Activated CD4-positive, alpha-beta T cell treated with anti-CD3 and anti-CD28 coated beads, Interleukin-2, amount 10 ng/mL, durations not matched to agents 24 days and 14 days (primary cell): ENCODE data around the gene PSMF1. TPM values are rescaled to one million over a fixed set of nuclear protein-coding genes. Genes with fewer than 3 reads are reported as not detected.

Experiments used
- DNase-seq: peaks from one replicate; pipeline ENCODE4 v3.0.0; 2022
- H3K27ac Mint-ChIP-seq: one replicate; pipeline ENCODE4 v1.8.0; 2022; ENCODE audit warnings: mild to moderate bottlenecking, mixed read lengths
- H3K27me3 Mint-ChIP-seq: one replicate; pipeline ENCODE4 v1.8.0; 2022; ENCODE audit warnings: mixed read lengths
- H3K36me3 Mint-ChIP-seq: one replicate; pipeline ENCODE4 v1.8.0; 2022; ENCODE audit warnings: low read depth, mild to moderate bottlenecking, mixed read lengths
- H3K4me1 Mint-ChIP-seq: one replicate; pipeline ENCODE4 v1.8.0; 2021; ENCODE audit warnings: mixed read lengths
- H3K4me3 Mint-ChIP-seq: one replicate; pipeline ENCODE4 v1.8.0; 2022; ENCODE audit warnings: mild to moderate bottlenecking, moderate library complexity, mixed read lengths
- H3K9me3 Mint-ChIP-seq: one replicate; pipeline ENCODE4 v1.8.0; 2021; ENCODE audit warnings: mixed read lengths
- intact Hi-C: fragments of 100-400 bp; cut with micrococcal nuclease; formaldehyde crosslinking; loops from one replicate; pipeline ENCODE4 v1.15.1; 2023
- total RNA-seq: library from RNA; stranded (reverse); gene quantifications from 2 replicates; pipeline ENCODE4 v1.2.3, GENCODE V29; 2022

The PSMF1 gene
- total RNA-seq, 1 donor from 2014 or later, result 168 TPM

DNA sequence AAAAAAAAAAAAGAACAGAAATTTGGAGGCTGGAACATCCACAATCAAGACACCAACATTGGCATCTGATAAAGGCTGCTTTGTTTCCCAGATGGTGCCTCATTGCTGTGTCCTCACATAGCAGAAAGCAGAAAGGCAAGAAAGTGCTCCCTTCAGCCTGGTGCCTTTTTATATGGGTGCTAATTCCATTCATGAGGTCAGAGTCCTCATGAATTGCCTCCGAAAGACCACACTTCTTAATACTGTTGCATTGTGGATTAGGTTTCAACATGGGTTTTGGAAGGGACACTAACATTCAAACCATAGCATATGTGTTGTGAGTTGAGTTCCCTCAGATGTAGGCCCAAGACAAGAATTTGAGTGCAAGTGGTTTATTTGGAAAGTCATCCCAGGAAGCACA, 76.8 kb downstream of the PSMF1 start:
- DNase-seq, result no peak
- intact Hi-C loops, result no loop called here
- Mint-ChIP-seq H3K4me1 (peaks cover 6% of the 10 kb centered on the region), H3K4me3 (no peak overlapping the region), H3K27ac (no peak overlapping the region), H3K9me3 (no peaks in the 10 kb centered on the region), H3K36me3 (no peaks in the 10 kb centered on the region), H3K27me3 (peaks cover 9% of the 10 kb centered on the region)

DNA sequence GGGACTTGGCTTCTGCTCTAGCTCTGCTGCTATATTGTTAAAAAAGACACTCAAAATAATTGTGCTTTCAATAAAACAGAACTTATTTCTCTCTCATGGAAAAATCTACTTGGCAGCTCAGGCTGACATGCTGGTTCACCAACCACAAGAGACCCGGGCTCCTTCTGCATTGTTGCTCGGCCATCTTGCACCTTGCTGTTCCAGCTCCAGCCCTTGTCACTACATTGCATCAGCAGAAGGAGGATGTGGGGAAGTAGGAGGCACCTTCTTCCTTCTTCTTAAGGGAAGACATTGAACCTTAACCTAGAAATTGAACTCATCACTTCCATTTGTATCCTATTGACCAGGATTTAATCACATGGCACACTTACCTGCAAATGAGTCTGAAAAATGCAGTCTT, 78.2 kb downstream of the PSMF1 start:
- Mint-ChIP-seq H3K36me3 (no peaks in the 10 kb centered on the region), H3K4me3 (no peak overlapping the region), H3K4me1 (peaks cover 6% of the 10 kb centered on the region), H3K27me3 (peaks cover 1% of the 10 kb centered on the region), H3K9me3 (no peaks in the 10 kb centered on the region), H3K27ac (no peak overlapping the region)
- intact Hi-C loops, result no loop called here
- no peak for DNase-seq

DNA sequence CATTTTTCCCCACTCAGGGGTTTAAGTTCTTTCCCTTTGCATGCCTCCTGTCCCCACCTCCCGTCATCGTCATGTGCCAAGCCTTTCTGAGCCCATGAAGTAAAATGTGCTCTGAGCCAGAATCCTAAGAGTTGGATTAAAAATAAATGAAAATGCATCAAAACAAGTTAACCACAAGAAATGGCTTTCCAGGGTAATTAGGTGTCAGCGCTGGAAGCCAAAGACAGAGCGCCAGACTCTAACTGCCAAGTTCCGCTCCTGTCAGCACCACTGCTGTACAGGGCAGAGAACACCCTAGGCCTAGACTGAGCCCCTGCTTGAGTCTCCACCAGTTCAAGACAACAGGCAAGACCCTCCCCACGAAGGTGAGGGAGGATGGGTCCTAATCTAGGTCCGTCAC, 79.4 kb downstream of the PSMF1 start:
- Mint-ChIP-seq H3K27ac (no peak overlapping the region), H3K4me3 (no peak overlapping the region), H3K27me3 (peaks cover 4% of the 10 kb centered on the region), H3K9me3 (no peaks in the 10 kb centered on the region), H3K4me1 (peaks cover 6% of the 10 kb centered on the region), H3K36me3 (no peaks in the 10 kb centered on the region)
- intact Hi-C loops, result no loop called here
- DNase-seq, result no peak

DNA sequence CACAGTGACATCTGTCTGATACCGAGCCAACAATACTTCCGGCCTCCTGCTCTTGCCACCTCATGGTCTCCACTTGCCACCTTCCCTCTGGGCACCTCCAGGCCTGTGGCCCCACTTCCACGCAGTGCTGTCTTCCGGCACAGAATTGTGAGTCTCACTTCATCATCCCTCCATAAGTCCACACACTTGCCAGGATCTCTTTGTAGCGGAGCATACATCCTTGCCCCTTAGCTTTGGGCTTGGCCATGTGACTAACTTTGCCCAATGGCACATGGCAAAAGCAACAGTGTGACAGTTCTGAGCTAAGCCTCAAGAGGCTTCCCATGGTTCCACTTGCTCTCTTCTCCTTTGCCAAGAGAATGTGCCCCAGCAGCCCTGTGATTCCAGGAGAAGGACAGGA, 80.3 kb downstream of the PSMF1 start:
- DNase-seq, result no peak
- Mint-ChIP-seq H3K36me3 (no peaks in the 10 kb centered on the region), H3K9me3 (no peaks in the 10 kb centered on the region), H3K4me3 (no peak overlapping the region), H3K27ac (no peak overlapping the region), H3K4me1 (peaks cover 6% of the 10 kb centered on the region), H3K27me3 (peaks cover 6% of the 10 kb centered on the region)
- intact Hi-C loops, result no loop called here

DNA sequence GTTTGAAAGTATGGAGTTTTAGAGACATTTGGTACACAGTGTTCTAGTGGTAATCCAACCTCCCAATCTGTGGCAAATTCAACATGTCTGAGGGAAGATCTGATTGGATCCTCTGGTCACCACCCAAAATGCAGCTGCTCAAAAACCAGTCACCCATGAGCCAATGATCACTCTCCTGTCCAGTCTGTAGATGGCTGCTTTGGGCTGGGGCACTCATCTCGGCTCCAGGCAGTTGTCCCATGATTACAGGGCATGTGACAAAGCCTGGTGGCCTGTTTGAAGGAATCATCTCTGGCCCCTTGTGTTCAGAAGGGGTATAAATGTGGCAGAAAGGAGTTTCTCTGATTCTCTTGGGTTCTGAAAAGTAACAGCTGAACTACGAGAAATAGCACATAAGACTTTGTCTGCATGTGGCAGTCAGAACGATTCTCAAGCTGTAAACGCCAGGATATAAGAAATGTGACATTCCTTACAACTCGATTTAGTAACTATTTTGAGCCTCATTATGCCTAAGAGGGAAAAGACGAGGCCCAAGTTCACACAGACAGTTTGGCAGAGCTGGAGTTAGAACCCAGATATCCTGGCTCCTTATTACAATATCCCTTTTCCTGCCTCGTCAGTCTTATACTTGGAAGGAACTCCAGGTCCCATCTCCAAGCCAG, 80.9 kb downstream of the PSMF1 start:
- Mint-ChIP-seq H3K9me3 (no peaks in the 10 kb centered on the region), H3K4me1 (peaks cover 6% of the 10 kb centered on the region), H3K27ac (no peak overlapping the region), H3K27me3 (peaks cover 6% of the 10 kb centered on the region), H3K4me3 (no peak overlapping the region), H3K36me3 (no peaks in the 10 kb centered on the region)
- no peak for DNase-seq
- intact Hi-C loops, result no loop called here

DNA sequence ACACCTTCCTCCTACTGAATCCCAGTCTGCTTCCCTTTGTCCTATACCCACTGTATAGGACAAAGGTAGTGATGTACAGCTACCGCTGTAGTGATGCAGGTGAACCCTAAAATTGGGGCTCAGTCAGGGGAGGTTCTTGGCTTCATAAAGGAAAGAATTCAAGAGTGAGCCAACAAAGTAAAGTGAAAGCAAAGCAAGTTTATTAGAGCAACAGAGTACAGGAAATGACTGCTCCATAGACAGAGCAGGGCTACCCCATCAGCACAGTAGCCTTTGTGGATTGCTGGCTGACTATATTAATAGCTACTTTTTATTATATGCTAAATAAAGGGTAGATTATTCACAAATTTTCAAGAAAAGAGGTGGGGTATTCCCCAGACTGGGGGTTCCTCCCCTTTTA, 81.6 kb downstream of the PSMF1 start:
- Mint-ChIP-seq H3K36me3 (no peaks in the 10 kb centered on the region), H3K4me3 (no peak overlapping the region), H3K4me1 (peaks cover 6% of the 10 kb centered on the region), H3K9me3 (no peaks in the 10 kb centered on the region), H3K27me3 (peaks cover 6% of the 10 kb centered on the region), H3K27ac (no peak overlapping the region)
- intact Hi-C loops, result no loop called here
- DNase-seq, result no peak

DNA sequence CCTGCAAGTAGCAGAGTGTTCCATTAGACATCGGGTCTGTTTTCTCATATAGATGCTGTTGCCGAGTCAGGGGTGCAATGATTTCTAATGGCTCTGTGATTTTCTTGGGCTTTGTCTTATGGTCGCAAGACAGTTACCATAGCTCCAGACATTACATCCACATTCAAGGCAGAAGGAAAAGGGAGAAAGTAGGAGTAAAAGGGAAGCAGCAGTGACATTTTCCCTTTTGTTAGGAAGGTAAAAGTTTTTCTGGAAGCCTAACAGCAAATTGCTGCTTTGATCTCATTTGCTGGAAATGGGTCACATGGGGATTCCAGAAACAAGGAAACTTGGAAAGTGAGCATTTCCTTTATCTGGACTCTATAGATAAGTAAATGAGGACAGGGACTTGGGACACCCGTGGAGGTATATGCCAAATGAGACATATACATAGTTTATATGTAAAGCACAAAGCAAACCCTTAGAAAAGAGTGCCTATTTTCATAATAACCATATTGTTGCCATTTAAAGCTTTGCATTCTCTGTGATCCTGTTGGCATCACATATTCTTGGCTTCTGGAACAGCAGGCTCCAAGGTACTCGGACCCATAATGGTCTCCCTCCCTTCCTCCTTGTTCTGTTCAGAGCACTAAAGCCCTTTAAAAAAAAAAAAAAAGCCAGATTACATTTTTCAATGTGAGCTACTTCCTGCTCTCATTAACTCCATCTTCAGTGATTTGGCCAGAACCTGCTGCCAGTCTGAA, 84.5 kb downstream of the PSMF1 start, which contains the start of gene C20orf202:
Gene C20orf202, plus strand, starts transcription at position 693 of the 743 bp plus-strand sequence. CDS start 132 bp downstream, outside the sequence.
- intact Hi-C loops, result no loop called here
- Mint-ChIP-seq H3K4me3 (no peak within 1 kb of the TSS), H3K27ac (no peak within 1 kb of the TSS), H3K9me3 (no peaks in the 10 kb centered on the region), H3K36me3 (no peaks in the 10 kb centered on the region), H3K4me1 (peaks cover 3% of the 10 kb centered on the region), H3K27me3 (peaks cover 8% of the 10 kb centered on the region)
- no peak for DNase-seq

DNA sequence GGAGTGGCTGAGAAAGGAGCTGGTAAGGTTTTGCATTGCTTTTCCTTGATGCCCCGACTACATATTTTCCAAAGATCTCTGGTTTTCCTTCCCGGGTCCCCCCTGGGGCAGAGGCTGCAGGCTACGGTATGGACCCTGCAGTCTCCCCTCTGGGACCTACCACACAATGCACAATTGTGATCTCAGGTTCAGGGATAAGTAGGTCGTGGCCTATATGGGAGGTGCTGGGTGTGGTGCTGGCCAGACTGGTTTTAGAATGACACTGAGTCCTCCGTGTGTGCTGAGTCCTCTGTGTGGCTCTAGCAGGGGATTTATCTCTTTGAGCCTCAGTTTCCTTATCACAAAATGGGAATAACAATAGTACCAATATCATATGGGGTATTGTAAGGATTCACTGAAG, 85.2 kb downstream of the PSMF1 start:
- no peak for DNase-seq
- peaks cover 11% of the 10 kb centered on the region for H3K27me3 Mint-ChIP-seq
- intact Hi-C loops, result no loop called here
- H3K36me3 Mint-ChIP-seq, result no peaks in the 10 kb centered on the region
- H3K9me3 Mint-ChIP-seq, result no peaks in the 10 kb centered on the region
- H3K4me3 Mint-ChIP-seq, result no peak overlapping the region
- no peak overlapping the region for H3K27ac Mint-ChIP-seq
- peaks cover 3% of the 10 kb centered on the region for H3K4me1 Mint-ChIP-seq

DNA sequence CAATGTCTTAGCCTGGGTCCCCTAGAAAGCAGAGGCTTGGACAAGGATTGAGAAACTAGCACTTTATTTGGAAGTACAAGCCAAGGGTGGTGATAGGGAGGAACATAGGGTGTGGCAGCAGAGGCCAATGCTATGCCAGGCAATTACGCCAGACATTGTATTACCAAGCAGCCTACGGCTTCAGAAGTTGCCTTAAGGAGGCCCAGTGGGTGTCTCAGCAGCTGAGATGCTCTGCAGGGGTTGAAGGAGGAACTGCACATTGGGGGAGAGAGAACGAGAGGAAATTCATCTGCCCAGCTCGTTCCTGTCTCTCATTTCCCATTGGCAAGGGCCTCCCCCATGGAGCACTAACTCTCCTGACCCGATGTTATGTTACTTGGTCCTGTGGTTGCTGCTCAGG, 85.7 kb downstream of the PSMF1 start:
- Mint-ChIP-seq H3K4me1 (peaks cover 3% of the 10 kb centered on the region), H3K9me3 (no peaks in the 10 kb centered on the region), H3K27ac (no peak overlapping the region), H3K27me3 (peaks cover 13% of the 10 kb centered on the region), H3K36me3 (no peaks in the 10 kb centered on the region), H3K4me3 (no peak overlapping the region)
- intact Hi-C loops, result no loop called here
- DNase-seq, result no peak

DNA sequence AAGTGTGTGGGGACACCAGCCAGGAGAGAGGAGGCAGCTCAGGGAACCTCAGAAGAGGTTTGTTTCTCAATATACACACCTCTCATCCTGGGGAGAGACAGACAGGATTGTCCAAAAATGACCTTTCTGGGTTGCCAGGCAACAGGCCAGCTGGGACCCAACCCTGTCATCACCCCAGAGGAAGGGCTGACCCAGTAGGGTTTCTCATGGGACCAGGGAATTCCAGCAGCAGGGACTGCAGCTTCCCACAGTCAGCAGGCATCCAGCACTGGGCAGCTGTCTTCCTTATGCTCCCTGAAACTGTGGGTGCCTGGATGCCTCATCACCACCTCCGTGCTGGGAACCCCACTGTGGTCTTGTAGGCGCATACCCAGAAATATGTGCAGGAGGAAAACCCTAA, 86.2 kb downstream of the PSMF1 start:
- no peaks in the 10 kb centered on the region for H3K36me3 Mint-ChIP-seq
- H3K27ac Mint-ChIP-seq, result no peak overlapping the region
- peaks cover 3% of the 10 kb centered on the region for H3K4me1 Mint-ChIP-seq
- no peaks in the 10 kb centered on the region for H3K9me3 Mint-ChIP-seq
- no peak overlapping the region for H3K4me3 Mint-ChIP-seq
- peaks cover 18% of the 10 kb centered on the region for H3K27me3 Mint-ChIP-seq
- intact Hi-C loops, result no loop called here
- no peak for DNase-seq

DNA sequence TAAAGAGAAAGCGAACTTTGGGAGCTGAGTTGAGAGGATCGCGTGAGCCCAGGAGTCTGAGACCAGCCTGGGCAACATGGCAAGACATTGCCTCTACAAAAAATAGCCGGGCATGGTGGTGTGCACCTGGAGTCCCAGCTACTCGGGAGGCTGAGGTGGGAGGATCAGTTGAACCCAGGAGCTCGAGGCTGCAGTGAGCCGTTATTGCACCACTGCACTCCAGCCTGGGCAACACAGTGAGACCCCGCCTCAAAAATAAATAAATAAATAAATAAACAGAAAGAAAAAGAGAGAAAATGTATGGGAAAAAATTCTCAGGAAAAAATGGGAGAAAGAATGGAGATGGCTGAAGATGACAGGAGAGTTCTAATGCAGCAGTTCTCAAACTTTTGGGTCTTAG, 87.4 kb downstream of the PSMF1 start:
- Mint-ChIP-seq H3K27ac (no peak overlapping the region), H3K27me3 (peaks cover 21% of the 10 kb centered on the region), H3K36me3 (no peaks in the 10 kb centered on the region), H3K9me3 (no peaks in the 10 kb centered on the region), H3K4me1 (no peaks in the 10 kb centered on the region), H3K4me3 (no peak overlapping the region)
- DNase-seq, result no peak
- intact Hi-C loops, result no loop called here

DNA sequence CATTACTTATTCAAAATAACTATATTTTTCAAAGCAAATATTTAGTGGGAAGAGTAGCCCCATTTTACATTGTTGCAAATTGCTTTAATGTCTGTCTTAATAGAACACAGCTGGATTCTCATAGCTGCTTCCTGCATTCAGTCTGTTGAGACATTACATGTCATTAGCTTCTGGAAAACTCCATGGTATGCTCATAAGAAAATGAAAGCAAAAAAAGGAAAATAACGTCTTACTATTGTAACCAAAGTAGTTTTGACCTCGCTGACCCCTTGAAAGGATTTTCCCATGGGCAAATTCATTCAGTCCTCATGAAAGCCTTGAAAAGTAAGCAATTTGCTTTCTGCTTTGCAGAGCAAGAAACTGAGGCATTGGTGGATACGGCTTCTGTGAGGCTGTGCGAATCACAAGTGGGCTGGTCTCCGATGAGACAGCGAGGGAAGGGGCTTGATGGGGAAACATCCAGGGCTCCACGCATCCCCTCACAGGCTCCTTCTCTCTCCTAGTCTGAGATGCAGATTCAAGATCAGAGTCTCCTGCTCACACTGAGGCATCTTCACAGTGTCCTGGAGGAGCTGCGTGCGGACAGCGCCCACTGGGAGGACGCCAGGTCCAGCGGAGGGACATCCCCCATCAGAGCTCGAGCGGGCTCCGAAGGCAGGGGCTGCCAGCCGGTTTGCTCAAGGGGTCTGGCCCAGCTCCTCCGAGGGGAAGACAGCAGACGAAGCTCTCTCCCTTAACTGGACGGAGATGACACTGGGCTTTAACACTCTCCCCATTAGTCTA, 88.2 kb downstream of the PSMF1 start:
- Mint-ChIP-seq H3K27ac (no peak overlapping the region), H3K4me3 (no peak overlapping the region), H3K9me3 (no peaks in the 10 kb centered on the region), H3K27me3 (peaks cover 24% of the 10 kb centered on the region), H3K36me3 (no peaks in the 10 kb centered on the region), H3K4me1 (no peaks in the 10 kb centered on the region)
- no peak for DNase-seq
- intact Hi-C loops, result no loop called here

DNA sequence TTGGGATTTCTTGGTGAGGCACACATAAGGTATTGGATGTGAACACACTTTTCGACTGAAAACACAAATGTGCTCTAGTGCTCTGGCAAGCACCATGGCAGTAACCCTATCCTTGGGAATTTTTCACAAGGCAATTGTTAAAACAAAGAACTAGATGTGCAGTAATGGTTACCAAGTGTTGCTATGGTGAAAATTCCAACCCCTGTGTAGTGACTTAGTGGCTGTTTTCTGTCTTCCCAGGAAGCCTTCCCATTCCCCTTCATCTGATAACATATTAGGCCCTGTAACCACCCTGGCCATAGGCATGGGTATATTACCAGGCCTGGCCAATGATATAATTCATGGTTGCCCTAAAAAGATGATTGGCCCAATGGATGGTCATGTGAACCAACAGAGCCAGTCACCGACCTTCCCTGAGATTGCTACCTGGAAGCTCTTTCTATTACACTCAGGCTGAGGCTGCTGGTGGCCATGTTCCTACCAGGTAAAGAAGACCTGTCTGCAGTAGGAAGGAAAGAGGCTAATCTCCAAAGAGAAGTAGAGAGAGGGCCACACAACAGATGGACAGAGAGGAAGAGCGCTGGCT, 89.0 kb downstream of the PSMF1 start:
- Mint-ChIP-seq H3K4me1 (peaks cover 3% of the 10 kb centered on the region), H3K27me3 (peaks cover 28% of the 10 kb centered on the region), H3K4me3 (no peak overlapping the region), H3K9me3 (no peaks in the 10 kb centered on the region), H3K27ac (no peak overlapping the region), H3K36me3 (no peaks in the 10 kb centered on the region)
- intact Hi-C loops, result no loop called here
- no peak for DNase-seq
